Liver (tissue), 3 donors: ENCODE data around the gene C1orf174.

Experiments
- ATF3 ChIP-seq: IDR thresholded peaks from 2 replicates; pipeline ENCODE4 v1.6.1; 2016; ENCODE audit warnings: antibody characterized with exemption
- CTCF ChIP-seq: fragments of 150-350 bp; IDR thresholded peaks from 2 replicates; pipeline ENCODE4 v1.5.1; 2017; ENCODE audit warnings: improper control_type of control experiment, low read depth, low read length; ENCODE audit not compliant: missing input control
- HNF4A ChIP-seq, 2 donors: conservative IDR thresholded peaks; 2 replicates each; pipeline ENCODE4 v1.6.1; 2016; ENCODE audit warnings: antibody characterized with exemption in 2 of 2, mild to moderate bottlenecking in 2 of 2
- JUND ChIP-seq, 2 donors: IDR thresholded peaks; 2 replicates each; pipeline ENCODE4 v1.6.1; 2016; ENCODE audit warnings: antibody characterized with exemption in 2 of 2
- RAD21 ChIP-seq, 2 donors: IDR thresholded peaks; 2 replicates each; pipeline ENCODE4 v1.6.1; 2016; ENCODE audit warnings: antibody characterized with exemption in 2 of 2, mild to moderate bottlenecking in 2 of 2
- TAF1 ChIP-seq: conservative IDR thresholded peaks from 2 replicates; pipeline ENCODE4 v1.6.1; 2016; ENCODE audit warnings: antibody characterized with exemption, mild to moderate bottlenecking
- YY1 ChIP-seq: IDR thresholded peaks from 2 replicates; pipeline ENCODE4 v1.6.1; 2016; ENCODE audit warnings: antibody characterized with exemption, mild to moderate bottlenecking
- donor health status: healthy.
- donor health status: healthy.

- TF ChIP-seq YY1 (no peak), CTCF (no peak), RAD21 (IDR thresholded peaks at IDR 0.05) (no peak), ATF3 (no peak), HNF4A (conservative IDR thresholded peaks at IDR 0.05) (no peak), TAF1 (no peak), JUND (IDR thresholded peaks at IDR 0.05) (no peak)
Observed at GRCh38 chr1:3850857-3851256, 49.2 kb downstream of the C1orf174 start.
